ENCODE results near the gene ABCA8. TPM values are rescaled to one million over a fixed set of nuclear protein-coding genes. Genes with fewer than 3 reads are reported as not detected.
"Not testable (repeated sequence)": the region's sequence is repeated elsewhere in the genome, so short reads cannot be mapped to it uniquely, and the experiment has no call there.

The ABCA8 gene
- total RNA-seq, 1 experiment from 2014 or later = 27.4 TPM

- DNase-seq (ENCODE audit: extremely low read depth, low read depth) = no peak
Measured at GRCh38 chr17:68944435-68945035, 10.7 kb downstream of the ABCA8 start.

- DNase-seq (ENCODE audit: extremely low read depth, low read depth) = not testable (repeated sequence)
Measured at GRCh38 chr17:68943812-68944182, 11.4 kb downstream of the ABCA8 start.

GRCh38 chr17:68943123-68943811, 11.9 kb downstream of the ABCA8 start:
- no peak for DNase-seq (ENCODE audit: extremely low read depth, low read depth)

GRCh38 chr17:68942389-68942788, 12.8 kb downstream of the ABCA8 start:
- no peak for DNase-seq (ENCODE audit: extremely low read depth, low read depth)

GRCh38 chr17:68941761-68942160, 13.4 kb downstream of the ABCA8 start:
- no peak for DNase-seq (ENCODE audit: extremely low read depth, low read depth)

- DNase-seq (ENCODE audit: extremely low read depth, low read depth) = no peak
Measured at GRCh38 chr17:68939195-68939594, 16.0 kb downstream of the ABCA8 start.

GRCh38 chr17:68937890-68938514, 17.2 kb downstream of the ABCA8 start:
- DNase-seq (ENCODE audit: extremely low read depth, low read depth) = no peak

- no peak for DNase-seq (ENCODE audit: extremely low read depth, low read depth)
Measured at GRCh38 chr17:68927516-68927915, 27.7 kb downstream of the ABCA8 start.

GRCh38 chr17:68924793-68925720, 30.1 kb downstream of the ABCA8 start:
- no peak for DNase-seq (ENCODE audit: extremely low read depth, low read depth)

- DNase-seq (ENCODE audit: extremely low read depth, low read depth) = no peak
Measured at GRCh38 chr17:68910789-68911431, 44.3 kb downstream of the ABCA8 start.

- DNase-seq (ENCODE audit: extremely low read depth, low read depth) = no peak
Measured at GRCh38 chr17:68910251-68910705, 44.9 kb downstream of the ABCA8 start.

- peak; percentile 4 for DNase-seq (ENCODE audit: extremely low read depth, low read depth)
Measured at GRCh38 chr17:68909066-68909465, 46.1 kb downstream of the ABCA8 start.

GRCh38 chr17:68908045-68908444, 47.1 kb downstream of the ABCA8 start:
- DNase-seq (ENCODE audit: extremely low read depth, low read depth) = no peak

- DNase-seq (ENCODE audit: extremely low read depth, low read depth) = peak; percentile 27
Measured at GRCh38 chr17:68906638-68907037, 48.6 kb downstream of the ABCA8 start.

- no peak for DNase-seq (ENCODE audit: extremely low read depth, low read depth)
Measured at GRCh38 chr17:68903286-68903685, 51.9 kb downstream of the ABCA8 start.

GRCh38 chr17:68897557-68897956, 57.6 kb downstream of the ABCA8 start:
- DNase-seq (ENCODE audit: extremely low read depth, low read depth) = no peak

GRCh38 chr17:68892658-68893057, 62.5 kb downstream of the ABCA8 start:
- no peak for DNase-seq (ENCODE audit: extremely low read depth, low read depth)

GRCh38 chr17:68892193-68892592, 63.0 kb downstream of the ABCA8 start:
- no peak for DNase-seq (ENCODE audit: extremely low read depth, low read depth)

- DNase-seq (ENCODE audit: extremely low read depth, low read depth) = no peak
Measured at GRCh38 chr17:68886401-68886800, 68.8 kb downstream of the ABCA8 start.

- DNase-seq (ENCODE audit: extremely low read depth, low read depth) = no peak
Measured at GRCh38 chr17:68884888-68885287, 70.3 kb downstream of the ABCA8 start.
